SK-N-SH (cell line): ENCODE data around the gene EXPH5.

Source experiments
- CTCF ChIP-seq: fragments of 200-600 bp; sonication (generic); IDR thresholded peaks from 2 replicates; pipeline ENCODE4 v1.6.1; 2017; ENCODE audit warnings: antibody characterized with exemption, mild to moderate bottlenecking, moderate library complexity
- EZH2phosphoT487 ChIP-seq: fragments of 200-600 bp; sonication (generic); IDR thresholded peaks from 2 replicates; pipeline ENCODE4 v1.6.1; 2017; ENCODE audit warnings: low read depth, mixed run types, mild to moderate bottlenecking, antibody characterized with exemption, moderate library complexity, borderline replicate concordance
- JUND ChIP-seq: IDR thresholded peaks from 2 replicates; pipeline ENCODE4 v1.4.0; 2012
- POLR2AphosphoS5 ChIP-seq: IDR thresholded peaks from 2 replicates; pipeline ENCODE4 v1.6.1; 2012; ENCODE audit warnings: low read depth, low read length
- RCOR1 ChIP-seq: fragments of 150-350 bp; IDR thresholded peaks from 2 replicates; pipeline ENCODE4 v1.6.1; 2017; ENCODE audit warnings: antibody characterized with exemption, low read length
- REST ChIP-seq: IDR thresholded peaks from 2 replicates; pipeline ENCODE4 v1.6.1; 2012; ENCODE audit warnings: mild to moderate bottlenecking, low read depth, low read length, moderate library complexity
- TAF1 ChIP-seq: IDR thresholded peaks from 2 replicates; pipeline ENCODE4 v1.6.1; 2012; ENCODE audit warnings: low read depth, mild to moderate bottlenecking, low read length, moderate library complexity, borderline replicate concordance
- YY1 ChIP-seq: IDR thresholded peaks from 2 replicates; pipeline ENCODE4 v1.4.0; 2012; ENCODE audit warnings: low read depth, mild to moderate bottlenecking

- no peak for TF ChIP-seq CTCF
- no peak for TF ChIP-seq TAF1
- no peak for TF ChIP-seq YY1
- TF ChIP-seq EZH2phosphoT487 = no peak
- no peak for TF ChIP-seq REST
- no peak for TF ChIP-seq POLR2AphosphoS5
- TF ChIP-seq JUND = 0 out of 2 replicates have a peak, but pooled peaks have one; percentile 9
- no peak for TF ChIP-seq RCOR1
Measured at GRCh38 chr11:108559904-108560303, 33.7 kb downstream of the EXPH5 start.
